ENCODE results near the gene SIAH1. TPM values are rescaled to one million over a fixed set of nuclear protein-coding genes. Genes with fewer than 3 reads are reported as not detected.

Gene SIAH1
- total and polyA plus RNA-seq, 10 of the 15 experiments (the other 5 are each of a cell fraction or from before 2014, with no cell fraction given), result 5.1 to 21.1 (median 13.9) TPM

- no peaks in the 10 kb centered on the region for H3K36me3 ChIP-seq (ENCODE audit: control insufficient read depth in 2 of 2, insufficient read depth in 2 of 2, low read length in 1 of 2)
- ATAC-seq, result peak; percentile 29
- ChIA-PET POLR2A (interaction anchor here (0.7 kb wide), 1 partner anchor 11 kb away, joined by 7 read pairs; no protein-coding TSS in a partner anchor), RAD21 (ENCODE audit: unreplicated experiment) (interaction anchor here (0.6 to 1.2 kb wide), 2 partner anchors 18 to 73 kb away, joined by 3 to 4 read pairs; no protein-coding TSS in a partner anchor), SMC1A (ENCODE audit: uncharacterized antibody, unreplicated experiment) (interaction anchor here (0.8 to 2.0 kb wide), 7 partner anchors 10 to 41 kb away, joined by 3 to 6 read pairs (median 5); no protein-coding TSS in a partner anchor), CTCF (interaction anchor here (0.6 to 1.3 kb wide), 3 partner anchors 22 to 204 kb away, joined by 3 to 5 read pairs (median 3); no protein-coding TSS in a partner anchor)
- H3K27ac ChIP-seq (ENCODE audit: control insufficient read depth, insufficient read depth), result no peak overlapping the region
- H3K9ac ChIP-seq (ENCODE audit: control insufficient read depth, insufficient read depth, low read length), result no peak overlapping the region
- no peaks in the 10 kb centered on the region for H3K27me3 ChIP-seq (replicated peaks in 1 of 2; ENCODE audit: control insufficient read depth in 2 of 2, insufficient read depth in 2 of 2, low read length in 1 of 2)
- BruUV-seq (replicated peaks), result no TSS peak
- no peaks in the 10 kb centered on the region for H3K79me2 ChIP-seq (ENCODE audit: control insufficient read depth, insufficient read depth, low read length)
- H4K20me1 ChIP-seq (ENCODE audit: control insufficient read depth, insufficient read depth), result no peaks in the 10 kb centered on the region
- DNase-seq (ENCODE audit: low read depth, low spot score), result no peak
- peaks cover 8% of the 10 kb centered on the region for H3K4me1 ChIP-seq (ENCODE audit: control insufficient read depth, insufficient read depth, low read length)
- no peak overlapping the region for H3K4me2 ChIP-seq (ENCODE audit: control insufficient read depth, insufficient read depth)
- no peak for FAIRE-seq
- in situ Hi-C loops (cut with MboI), result no loop called here
- no peak overlapping the region for H3K4me3 ChIP-seq
- H3K9me3 ChIP-seq (replicated peaks; ENCODE audit: control insufficient read depth, insufficient read depth, low read length), result no peaks in the 10 kb centered on the region
- no peak for TF ChIP-seq SUPT20H (IDR thresholded peaks at IDR 0.05; ENCODE audit: borderline replicate concordance, control insufficient read depth, low read depth, low read length)
- no peak for TF ChIP-seq TCF3 (IDR thresholded peaks at IDR 0.05; ENCODE audit: borderline replicate concordance, insufficient read depth, low read depth, low read length)
- TF ChIP-seq ZNF592 (IDR thresholded peaks at IDR 0.05), result no peak
- no peak for TF ChIP-seq SKIL (IDR thresholded peaks at IDR 0.05; ENCODE audit: low read depth, poor library complexity, severe bottlenecking)
- no peak for TF ChIP-seq POLR2A (IDR thresholded peaks at IDR 0.05; ENCODE audit: low read depth, low read length)
- no peak for TF ChIP-seq POLR2AphosphoS5 (IDR thresholded peaks at IDR 0.05; ENCODE audit: low read length)
- no peak for TF ChIP-seq MTA3 (IDR thresholded peaks at IDR 0.05; ENCODE audit: borderline replicate concordance, low read length)
- intact Hi-C loops (cut with micrococcal nuclease; ENCODE audit: unreplicated experiment), result no loop called here
- WGBS (ENCODE audit: insufficient coverage, insufficient replicate concordance, low lambda C conversion rate, missing lambda C conversion rate), result 0% methylated on average over 2 of the region's 2 CpGs
- H2AFZ ChIP-seq (ENCODE audit: control insufficient read depth, low read depth, low read length), result no peak overlapping the region
These were observed 41.3 kb upstream of the SIAH1 start for GRCh38 chr16:48426244-48427141.

Measured in GM12878 (cell line).